Upper lobe of left lung (tissue), 6 donors: ENCODE measurements around the gene SLC38A9. TPM values are rescaled to one million over a fixed set of nuclear protein-coding genes. Genes with fewer than 3 reads are reported as not detected.
A peak's percentile ranks its signal among the peaks of the same experiment; 100 is the strongest.
"Not testable (repeated sequence)": the region's sequence is repeated elsewhere in the genome, so short reads cannot be mapped to it uniquely, and the experiment has no call there.

Source experiments
- ATAC-seq, 2 donors: fragments of 200-7000 bp; cut with Tn5 transposase; one replicate each; pipeline ENCODE4 v1.9.1; 2022; ENCODE audit warnings: mild to moderate bottlenecking in 2 of 2, moderate library complexity in 2 of 2; ENCODE audit not compliant: low FRiP score in 2 of 2
- DNase-seq, 2 donors: peaks; one replicate each; pipeline ENCODE4 v3.0.0-alpha.2; 2019 to 2020
- H3K27ac ChIP-seq, 4 donors: fragments of 200-600 bp; sonication (generic); one replicate each; pipeline ENCODE4 v1.5.1; 2016 to 2019
- H3K27me3 ChIP-seq, 4 donors: fragments of 200-600 bp; sonication (generic); one replicate each; pipeline ENCODE4 v1.5.1; 2017 to 2019
- H3K36me3 ChIP-seq, 4 donors: fragments of 200-600 bp; sonication (generic); one replicate each; pipeline ENCODE4 v1.5.1; 2016 to 2019
- H3K4me1 ChIP-seq, 4 donors: fragments of 200-600 bp; sonication (generic); one replicate each; pipeline ENCODE4 v1.5.1; 2018 to 2019
- H3K4me3 ChIP-seq, 4 donors: fragments of 200-600 bp; sonication (generic); one replicate each; pipeline ENCODE4 v1.5.1; 2017 to 2019; ENCODE audit warnings: mild to moderate bottlenecking in 2 of 4, moderate library complexity in 1 of 4
- H3K9me3 ChIP-seq, 4 donors: fragments of 200-600 bp; sonication (generic); one replicate each; pipeline ENCODE4 v1.5.1; 2018 to 2019
- CTCF ChIP-seq, 6 experiments: fragments of 450-650 bp in 4 of 6; fragments of 200-600 bp in 2 of 6; sonication (generic) in 2 of 6; IDR thresholded peaks; one replicate each; pipeline ENCODE4 v1.5.1; 2016 to 2019; ENCODE audit warnings: antibody characterized with exemption in 6 of 6
- EP300 ChIP-seq, 4 donors: sonication (generic); formaldehyde crosslinking; IDR thresholded peaks; one replicate each; pipeline ENCODE4 v1.5.1; 2017; ENCODE audit warnings: antibody characterized with exemption in 4 of 4, control low read depth in 2 of 4
- POLR2A ChIP-seq, 4 donors: fragments of 450-650 bp; IDR thresholded peaks; one replicate each; pipeline ENCODE4 v1.5.1; 2016 to 2017; ENCODE audit warnings: antibody characterized with exemption in 4 of 4, mild to moderate bottlenecking in 2 of 4
- POLR2AphosphoS5 ChIP-seq, 2 donors: sonication (generic); formaldehyde crosslinking; IDR thresholded peaks; one replicate each; pipeline ENCODE4 v1.5.1; 2017; ENCODE audit warnings: antibody characterized with exemption in 2 of 2
- WGBS, 2 donors: methylation state at CpG; one replicate each; pipeline ENCODE4 v1.1.5; 2017 to 2018; 5-methylcytosine and 5-hydroxymethylcytosine counted together
- total RNA-seq, 6 donors: library from RNA; depleted of rRNA in 4 of 6; stranded (reverse); fragments of >200 nt in 4 of 6; gene quantifications; one replicate each; pipeline versions ENCODE4 v1.1.0 to v1.2.1, GENCODE V29; 2016 to 2021
- donor health status: DM: no; HTN: no; CAD: no; lungs with moderate emphysema.
- donor health status: DM: no; HTN: yes; CAD: no; lungs with severe emphysema.

The SLC38A9 gene, protein sequence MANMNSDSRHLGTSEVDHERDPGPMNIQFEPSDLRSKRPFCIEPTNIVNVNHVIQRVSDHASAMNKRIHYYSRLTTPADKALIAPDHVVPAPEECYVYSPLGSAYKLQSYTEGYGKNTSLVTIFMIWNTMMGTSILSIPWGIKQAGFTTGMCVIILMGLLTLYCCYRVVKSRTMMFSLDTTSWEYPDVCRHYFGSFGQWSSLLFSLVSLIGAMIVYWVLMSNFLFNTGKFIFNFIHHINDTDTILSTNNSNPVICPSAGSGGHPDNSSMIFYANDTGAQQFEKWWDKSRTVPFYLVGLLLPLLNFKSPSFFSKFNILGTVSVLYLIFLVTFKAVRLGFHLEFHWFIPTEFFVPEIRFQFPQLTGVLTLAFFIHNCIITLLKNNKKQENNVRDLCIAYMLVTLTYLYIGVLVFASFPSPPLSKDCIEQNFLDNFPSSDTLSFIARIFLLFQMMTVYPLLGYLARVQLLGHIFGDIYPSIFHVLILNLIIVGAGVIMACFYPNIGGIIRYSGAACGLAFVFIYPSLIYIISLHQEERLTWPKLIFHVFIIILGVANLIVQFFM
- total RNA-seq: 10 to 100 TPM; 14.4 to 41.9 (median 19.9) TPM

GRCh38 chr5:55712023-55712859 lies at the start of gene SLC38A9:
Gene SLC38A9, minus strand, starts transcription at chr5:55712324. Its CDS starts 14,366 bp downstream, at chr5:55697958.
- ATAC-seq (peak; percentile 100), DNase-seq (peak; percentile 97)
- peaks cover 5 to 22% (median 10%) of the 10 kb centered on the region in 4 donors for H3K4me1 ChIP-seq
- 0 to 2% methylated on average over 14 to 40 of the region's 55 CpGs for WGBS, 2 donors
- H3K4me3 ChIP-seq: peak within 1 kb of the TSS; percentile 69 to 95 (median 90)
- H3K27ac ChIP-seq: peak within 1 kb of the TSS; percentile 45 to 86 (median 76)
- H3K27me3 ChIP-seq: no peaks in the 10 kb centered on the region
- no peaks in the 10 kb centered on the region for H3K9me3 ChIP-seq
- H3K36me3 ChIP-seq: no peaks in the 10 kb centered on the region
- peak in 1 of 4 donors; percentile 81 for TF ChIP-seq POLR2A (IDR thresholded peaks at IDR 0.05)
- peak in 1 of 2 donors; percentile 57 for TF ChIP-seq POLR2AphosphoS5 (IDR thresholded peaks at IDR 0.05)
- TF ChIP-seq EP300 (IDR thresholded peaks at IDR 0.05): no peak
- TF ChIP-seq CTCF (IDR thresholded peaks at IDR 0.05): peak in 1 of 6 experiments; percentile 10

- not testable (repeated sequence) for H3K27ac ChIP-seq, H3K9me3 ChIP-seq, DNase-seq, H3K4me3 ChIP-seq, ATAC-seq, H3K27me3 ChIP-seq, H3K36me3 ChIP-seq, H3K4me1 ChIP-seq
- WGBS, 2 donors: 85 to 94% methylated on average over 7 of the region's 7 CpGs
Measured at GRCh38 chr5:55761721-55762120, 49.6 kb upstream of the SLC38A9 start.

DNA sequence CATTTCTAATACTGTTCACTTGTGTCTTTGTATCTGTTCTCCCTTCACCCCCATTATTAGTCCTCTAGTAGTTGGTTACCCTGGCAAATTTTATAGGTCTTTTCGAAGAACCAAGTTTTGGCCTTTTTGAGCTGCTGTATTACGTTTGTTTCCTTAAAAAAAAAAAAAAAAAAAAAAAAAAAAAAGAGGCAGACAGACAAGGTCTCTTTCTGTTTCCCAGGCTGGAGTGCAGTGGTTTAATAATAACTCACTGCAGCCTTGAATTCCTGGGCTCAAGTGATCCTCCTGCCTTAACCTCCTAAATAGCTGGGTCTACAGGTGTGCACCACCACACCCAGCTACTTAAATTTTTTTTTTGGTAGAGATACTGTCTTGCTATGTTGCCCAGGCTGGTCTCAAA lies 46.6 kb upstream of the SLC38A9 start:
- no peaks in the 10 kb centered on the region for H3K27me3 ChIP-seq
- no peak overlapping the region for H3K27ac ChIP-seq
- H3K4me3 ChIP-seq: no peak overlapping the region
- DNase-seq: no peak
- no peaks in the 10 kb centered on the region for H3K9me3 ChIP-seq
- no peak for ATAC-seq
- no peaks in the 10 kb centered on the region for H3K36me3 ChIP-seq
- no peak for TF ChIP-seq EP300 (IDR thresholded peaks at IDR 0.05)
- no peak for TF ChIP-seq POLR2AphosphoS5 (IDR thresholded peaks at IDR 0.05)
- no peak for TF ChIP-seq CTCF (IDR thresholded peaks at IDR 0.05)
- no peak for TF ChIP-seq POLR2A (IDR thresholded peaks at IDR 0.05)
- H3K4me1 ChIP-seq: no peaks in the 10 kb centered on the region
- WGBS, 2 donors: 79 to 81% methylated on average over 2 of the region's 2 CpGs

GRCh38 chr5:55758231-55758630 lies 46.1 kb upstream of the SLC38A9 start:
- no peaks in the 10 kb centered on the region for H3K27me3 ChIP-seq
- H3K4me3 ChIP-seq: no peak overlapping the region
- H3K36me3 ChIP-seq: no peaks in the 10 kb centered on the region
- H3K4me1 ChIP-seq: no peaks in the 10 kb centered on the region
- 79 to 100% methylated on average over 1 of the region's 1 CpG for WGBS, 2 donors
- no peak overlapping the region for H3K27ac ChIP-seq
- ATAC-seq: no peak
- TF ChIP-seq CTCF (IDR thresholded peaks at IDR 0.05): no peak
- no peak for DNase-seq
- no peaks in the 10 kb centered on the region for H3K9me3 ChIP-seq

GRCh38 chr5:55750499-55750898 lies 38.4 kb upstream of the SLC38A9 start:
- ATAC-seq (no peak), DNase-seq (no peak)
- H3K9me3 ChIP-seq: no peaks in the 10 kb centered on the region
- no peak overlapping the region for H3K27ac ChIP-seq
- no peaks in the 10 kb centered on the region for H3K27me3 ChIP-seq
- TF ChIP-seq POLR2AphosphoS5 (IDR thresholded peaks at IDR 0.05): no peak
- TF ChIP-seq EP300 (IDR thresholded peaks at IDR 0.05): no peak
- no peak for TF ChIP-seq POLR2A (IDR thresholded peaks at IDR 0.05)
- TF ChIP-seq CTCF (IDR thresholded peaks at IDR 0.05): no peak
- H3K4me1 ChIP-seq: no peaks in the 10 kb centered on the region
- H3K4me3 ChIP-seq: no peak overlapping the region
- 85 to 86% methylated on average over 3 of the region's 3 CpGs for WGBS, 2 donors
- H3K36me3 ChIP-seq: no peaks in the 10 kb centered on the region
